ENCODE data around the gene DUSP6. TPM values are rescaled to one million over a fixed set of nuclear protein-coding genes. Genes with fewer than 3 reads are reported as not detected.
A peak's percentile ranks its signal among the peaks of the same experiment; 100 is the strongest.

DUSP6 gene
- 95.5 and 96.7 TPM in 2 replicates for total RNA-seq

DNA sequence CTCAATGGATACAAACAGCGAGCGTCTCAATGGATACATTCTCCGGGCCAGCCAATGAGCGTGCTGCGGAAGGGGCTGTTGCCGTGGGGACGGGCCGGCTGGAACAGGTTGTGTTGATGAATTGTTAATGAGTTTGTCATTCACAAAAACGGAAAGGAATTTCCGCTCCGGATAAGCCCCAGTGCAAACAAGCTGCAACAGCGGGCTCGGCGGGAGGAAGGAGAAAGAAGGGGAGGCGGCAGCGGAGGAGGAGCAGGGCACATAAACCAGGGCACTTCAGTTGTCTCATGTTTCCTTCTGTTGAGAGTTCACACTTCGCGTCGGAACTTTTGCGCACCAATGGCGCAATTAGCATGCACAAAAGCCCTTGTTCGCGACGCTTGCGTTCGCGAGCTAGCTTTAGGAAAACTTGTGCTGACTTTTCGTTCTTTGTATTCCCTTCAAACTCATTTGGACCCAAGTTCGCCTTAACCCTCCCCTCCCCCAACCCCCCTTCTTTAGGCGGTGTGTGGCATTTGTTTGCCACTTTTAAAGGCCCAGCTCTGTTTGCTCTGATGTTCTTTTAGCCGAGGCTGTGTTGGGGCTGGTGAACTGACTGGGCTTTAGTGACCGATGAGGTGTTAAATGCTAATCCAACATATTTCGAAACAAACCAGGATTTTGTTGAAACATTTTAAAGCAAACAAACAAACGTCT lies at the start of gene DUSP6:
Gene DUSP6 (minus strand): TSS at position 10 of the 696 bp plus-strand sequence. CDS start 462 bp downstream, outside the sequence.
- peaks cover 44% of the 10 kb centered on the region for H3K4me1 Mint-ChIP-seq
- peak within 1 kb of the TSS; percentile 98 for H3K4me3 Mint-ChIP-seq
- peak; percentile 98 for DNase-seq
- H3K36me3 Mint-ChIP-seq (ENCODE audit: low read depth), result peaks cover 36% of the 10 kb centered on the region
- intact Hi-C loops (cut with micrococcal nuclease), result loop anchor here (1.0 to 5.0 kb wide), 14 partner anchors 38 to 510 kb away; partner anchors contain the start of gene ATP2B1
- no peaks in the 10 kb centered on the region for H3K27me3 Mint-ChIP-seq
- peak within 1 kb of the TSS; percentile 93 for H3K27ac Mint-ChIP-seq
- no peaks in the 10 kb centered on the region for H3K9me3 Mint-ChIP-seq

GRCh38 chr12:89401433-89402058 lies 49.2 kb upstream of the DUSP6 start:
- intact Hi-C loops (cut with micrococcal nuclease), result no loop called here
- no peak overlapping the region for H3K27ac Mint-ChIP-seq
- H3K9me3 Mint-ChIP-seq, result peaks cover 9% of the 10 kb centered on the region
- H3K4me1 Mint-ChIP-seq, result peaks cover 24% of the 10 kb centered on the region
- H3K27me3 Mint-ChIP-seq, result no peaks in the 10 kb centered on the region
- no peak for DNase-seq
- no peak overlapping the region for H3K4me3 Mint-ChIP-seq
- H3K36me3 Mint-ChIP-seq (ENCODE audit: low read depth), result peaks cover 23% of the 10 kb centered on the region

DNA sequence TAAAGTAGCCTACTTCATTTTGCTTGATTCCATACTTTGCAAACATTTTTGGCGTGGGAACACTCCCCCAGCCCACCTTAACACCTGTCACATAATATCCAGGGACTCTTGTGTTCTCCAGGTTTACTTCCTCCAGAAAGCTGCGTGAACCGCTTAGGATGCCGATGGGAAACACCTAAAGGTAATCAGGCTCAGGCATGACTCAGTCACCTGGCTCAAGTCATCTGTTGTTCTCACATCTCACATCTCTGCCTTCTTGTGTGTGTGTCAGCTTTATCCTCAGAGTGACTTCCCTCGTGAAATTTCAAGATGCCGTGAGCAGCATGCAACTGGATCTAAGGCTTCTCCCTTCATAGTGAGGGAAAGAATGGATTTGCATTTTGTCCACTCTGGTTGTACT lies 48.1 kb upstream of the DUSP6 start:
- Mint-ChIP-seq H3K27me3 (no peaks in the 10 kb centered on the region), H3K4me3 (no peak overlapping the region), H3K36me3 (ENCODE audit: low read depth) (peaks cover 23% of the 10 kb centered on the region), H3K27ac (no peak overlapping the region), H3K9me3 (peaks cover 9% of the 10 kb centered on the region), H3K4me1 (peaks cover 24% of the 10 kb centered on the region)
- intact Hi-C loops (cut with micrococcal nuclease), result no loop called here
- no peak for DNase-seq

GRCh38 chr12:89395712-89396111 lies 43.4 kb upstream of the DUSP6 start:
- Mint-ChIP-seq H3K27me3 (no peaks in the 10 kb centered on the region), H3K36me3 (ENCODE audit: low read depth) (peaks cover 15% of the 10 kb centered on the region), H3K27ac (no peak overlapping the region), H3K4me3 (no peak overlapping the region), H3K4me1 (peaks cover 29% of the 10 kb centered on the region), H3K9me3 (peaks cover 6% of the 10 kb centered on the region)
- DNase-seq, result no peak
- intact Hi-C loops (cut with micrococcal nuclease), result no loop called here

- Mint-ChIP-seq H3K36me3 (ENCODE audit: low read depth) (peaks cover 10% of the 10 kb centered on the region), H3K27me3 (no peaks in the 10 kb centered on the region), H3K27ac (no peak overlapping the region), H3K9me3 (peaks cover 6% of the 10 kb centered on the region), H3K4me3 (no peak overlapping the region), H3K4me1 (peaks cover 38% of the 10 kb centered on the region)
- intact Hi-C loops (cut with micrococcal nuclease), result loop anchor here (5.0 kb wide), 1 partner anchor 34 kb away; no protein-coding TSS in a partner anchor
- DNase-seq, result no peak
Measured at GRCh38 chr12:89393551-89394121, 41.3 kb upstream of the DUSP6 start.

GRCh38 chr12:89392391-89392790 lies 40.1 kb upstream of the DUSP6 start:
- intact Hi-C loops (cut with micrococcal nuclease), result loop anchor here (5.0 kb wide), 1 partner anchor 35 kb away; no protein-coding TSS in a partner anchor
- H3K4me1 Mint-ChIP-seq, result peaks cover 28% of the 10 kb centered on the region
- H3K9me3 Mint-ChIP-seq, result peaks cover 6% of the 10 kb centered on the region
- H3K4me3 Mint-ChIP-seq, result no peak overlapping the region
- DNase-seq, result no peak
- no peak overlapping the region for H3K27ac Mint-ChIP-seq
- H3K27me3 Mint-ChIP-seq, result no peaks in the 10 kb centered on the region
- peaks cover 6% of the 10 kb centered on the region for H3K36me3 Mint-ChIP-seq (ENCODE audit: low read depth)

DNA sequence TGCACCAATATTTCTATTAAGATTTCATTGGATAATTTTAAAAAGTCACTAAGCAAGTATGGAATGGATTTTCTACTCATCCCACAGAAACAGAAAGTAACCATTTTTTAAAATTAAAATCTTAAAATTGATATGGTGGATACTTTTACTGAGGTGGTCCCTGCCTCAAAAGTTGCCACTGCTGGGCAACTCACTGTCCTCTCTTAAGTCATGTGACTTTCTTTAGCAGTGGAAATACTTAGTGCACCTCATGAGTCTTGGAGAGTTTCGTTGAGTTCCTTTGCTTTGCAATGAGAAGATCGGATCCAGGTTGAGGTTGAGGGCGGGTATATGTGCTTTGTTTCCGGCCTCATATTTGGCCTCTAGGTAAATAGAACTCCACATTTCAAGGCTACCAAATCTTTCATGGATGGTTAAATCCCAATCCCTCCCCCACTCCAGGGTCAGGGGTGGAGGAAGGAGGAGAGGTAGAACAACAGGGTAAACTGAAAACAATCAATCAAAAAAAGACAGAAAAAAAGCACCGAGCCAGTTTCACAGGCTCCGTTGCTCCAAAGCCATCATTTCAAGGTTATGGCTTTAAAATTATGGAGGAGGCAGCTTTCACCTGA lies 39.5 kb upstream of the DUSP6 start:
- H3K4me3 Mint-ChIP-seq, result no peak overlapping the region
- H3K4me1 Mint-ChIP-seq, result peaks cover 25% of the 10 kb centered on the region
- no peaks in the 10 kb centered on the region for H3K27me3 Mint-ChIP-seq
- DNase-seq, result no peak
- intact Hi-C loops (cut with micrococcal nuclease), result loop anchor here (2.0 to 5.0 kb wide), 2 partner anchors 35 to 77 kb away; no protein-coding TSS in a partner anchor
- H3K36me3 Mint-ChIP-seq (ENCODE audit: low read depth), result peaks cover 6% of the 10 kb centered on the region
- H3K9me3 Mint-ChIP-seq, result peaks cover 6% of the 10 kb centered on the region
- H3K27ac Mint-ChIP-seq, result peak overlapping the region; percentile 54

GRCh38 chr12:89390802-89391673 lies 38.7 kb upstream of the DUSP6 start:
- no peak for DNase-seq
- H3K9me3 Mint-ChIP-seq, result peaks cover 6% of the 10 kb centered on the region
- H3K27ac Mint-ChIP-seq, result peak overlapping the region; percentile 67
- peaks cover 6% of the 10 kb centered on the region for H3K36me3 Mint-ChIP-seq (ENCODE audit: low read depth)
- H3K27me3 Mint-ChIP-seq, result no peaks in the 10 kb centered on the region
- intact Hi-C loops (cut with micrococcal nuclease), result loop anchor here (1.0 to 5.0 kb wide), 5 partner anchors 16 to 351 kb away; partner anchors contain the start of gene DUSP6
- H3K4me3 Mint-ChIP-seq, result peak overlapping the region; percentile 2
- peaks cover 24% of the 10 kb centered on the region for H3K4me1 Mint-ChIP-seq

DNA sequence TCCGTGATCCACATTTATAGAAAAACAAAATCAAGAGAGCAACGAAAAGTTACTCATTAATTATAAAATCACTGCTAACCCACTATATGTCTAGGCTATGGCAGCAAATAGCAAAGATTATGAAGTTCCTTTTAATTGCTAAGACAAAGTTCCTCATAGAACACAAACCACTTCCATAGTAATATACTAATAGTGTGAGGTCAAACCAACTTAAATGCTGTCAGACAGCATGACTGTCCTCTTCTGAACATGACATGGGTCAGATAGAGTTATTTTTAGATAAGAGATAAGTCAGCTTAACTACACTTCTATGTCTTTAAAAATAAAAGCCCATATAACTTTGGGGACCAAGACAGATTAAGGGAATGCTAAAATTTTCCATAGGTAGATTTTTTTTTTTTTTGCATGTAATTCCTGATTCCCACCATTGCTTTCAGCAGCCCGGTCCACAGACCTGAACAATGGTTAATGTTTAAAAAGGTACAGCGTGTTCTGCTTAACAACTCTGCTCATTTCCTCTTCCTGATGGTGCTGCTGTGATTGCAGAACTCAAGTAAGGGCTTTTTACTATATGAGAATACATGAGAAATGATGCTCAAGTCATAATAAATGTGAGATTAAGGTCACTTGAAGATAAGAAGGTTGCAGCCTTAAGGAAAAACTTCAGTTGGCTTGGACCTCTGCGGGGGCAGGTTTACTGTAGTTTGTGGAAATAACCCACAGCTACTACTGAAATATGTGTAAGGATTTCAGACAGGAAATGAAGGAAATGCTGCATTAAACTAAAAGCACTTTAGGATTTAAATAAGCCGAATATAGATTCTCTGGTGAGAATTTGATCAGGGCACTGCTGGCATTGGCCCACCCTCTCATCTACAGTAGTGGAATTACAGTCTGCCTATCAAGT lies 37.7 kb upstream of the DUSP6 start:
- Mint-ChIP-seq H3K4me1 (peaks cover 26% of the 10 kb centered on the region), H3K27ac (peak overlapping the region; percentile 67), H3K4me3 (no peak overlapping the region), H3K36me3 (ENCODE audit: low read depth) (peaks cover 6% of the 10 kb centered on the region), H3K9me3 (peaks cover 6% of the 10 kb centered on the region), H3K27me3 (no peaks in the 10 kb centered on the region)
- intact Hi-C loops (cut with micrococcal nuclease), result loop anchor here (1.0 to 5.0 kb wide), 5 partner anchors 15 to 350 kb away; partner anchors contain the start of gene DUSP6
- no peak for DNase-seq

DNA sequence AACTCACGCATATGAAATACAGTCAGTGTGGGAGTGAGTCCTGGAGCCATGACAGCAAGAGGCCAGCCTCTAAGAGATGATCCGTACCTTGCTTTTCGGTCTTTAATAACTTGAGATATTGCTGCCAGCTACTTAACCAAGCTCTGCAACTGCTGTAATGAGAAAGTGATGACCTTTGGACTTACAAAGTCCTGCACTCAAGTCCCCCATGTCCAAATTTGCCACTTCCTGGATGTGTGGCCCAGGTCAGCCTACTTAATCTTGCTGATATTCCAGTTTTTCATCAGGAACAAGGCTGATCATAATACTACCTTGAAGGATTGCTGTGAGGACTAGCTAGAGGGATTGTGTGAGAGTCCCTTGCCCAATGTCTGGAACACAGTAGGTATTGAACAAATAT lies 33.8 kb upstream of the DUSP6 start:
- Mint-ChIP-seq H3K36me3 (ENCODE audit: low read depth) (no peaks in the 10 kb centered on the region), H3K27me3 (no peaks in the 10 kb centered on the region), H3K4me3 (no peak overlapping the region), H3K9me3 (no peaks in the 10 kb centered on the region), H3K4me1 (peaks cover 30% of the 10 kb centered on the region), H3K27ac (no peak overlapping the region)
- intact Hi-C loops (cut with micrococcal nuclease), result no loop called here
- DNase-seq, result no peak

- Mint-ChIP-seq H3K4me1 (peaks cover 19% of the 10 kb centered on the region), H3K9me3 (no peaks in the 10 kb centered on the region), H3K36me3 (ENCODE audit: low read depth) (no peaks in the 10 kb centered on the region), H3K27me3 (no peaks in the 10 kb centered on the region), H3K27ac (no peak overlapping the region), H3K4me3 (no peak overlapping the region)
- DNase-seq, result no peak
- intact Hi-C loops (cut with micrococcal nuclease), result no loop called here
Measured at GRCh38 chr12:89384807-89385206, 32.5 kb upstream of the DUSP6 start.

DNA sequence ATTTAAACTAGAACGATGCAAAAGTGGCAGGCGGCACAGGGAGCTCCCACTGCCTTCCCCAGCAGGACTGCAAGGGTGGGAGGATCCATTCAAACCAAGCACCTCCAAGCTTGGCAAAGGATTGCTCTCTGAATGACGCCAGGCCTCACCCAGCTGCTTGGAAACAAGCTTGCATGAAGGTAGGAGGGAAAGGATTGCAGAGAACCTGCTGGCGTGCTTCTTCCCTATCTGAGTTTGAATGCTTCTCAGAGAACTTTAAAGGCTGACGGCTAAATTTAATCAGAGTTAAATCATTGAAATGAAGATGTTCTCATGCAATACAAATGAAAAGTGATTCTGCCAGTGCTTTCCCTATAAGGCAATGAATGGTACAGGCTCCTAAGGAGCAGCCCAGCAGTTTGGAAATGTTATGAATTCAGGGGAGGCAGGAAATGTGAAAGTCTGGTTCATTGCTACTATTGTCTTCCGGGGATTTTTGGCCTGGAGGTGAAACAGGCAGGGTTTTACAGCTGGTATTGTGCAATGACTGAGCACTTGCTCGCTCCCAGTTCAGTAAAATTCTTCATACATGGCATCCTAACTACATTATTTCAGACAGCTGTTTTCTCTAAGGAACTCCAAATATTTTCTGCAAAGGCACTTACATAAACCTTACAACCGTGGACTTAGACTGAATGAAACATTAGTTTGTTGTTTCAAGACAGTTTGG lies 31.9 kb upstream of the DUSP6 start:
- Mint-ChIP-seq H3K4me1 (peaks cover 13% of the 10 kb centered on the region), H3K27ac (no peak overlapping the region), H3K4me3 (no peak overlapping the region), H3K9me3 (no peaks in the 10 kb centered on the region), H3K27me3 (no peaks in the 10 kb centered on the region), H3K36me3 (ENCODE audit: low read depth) (no peaks in the 10 kb centered on the region)
- no peak for DNase-seq
- intact Hi-C loops (cut with micrococcal nuclease), result no loop called here

Measured in activated CD4-positive, alpha-beta T cell treated with anti-CD3 and anti-CD28 coated beads, Interleukin-2, amount 10 ng/mL, durations not matched to agents 24 days and 14 days (primary cell).